ENCODE data around the gene UNCX.
"Not testable (repeated sequence)": the region's sequence is repeated elsewhere in the genome, so short reads cannot be mapped to it uniquely, and the experiment has no call there.

Gene UNCX

GRCh38 chr7:1274121-1274875 is 41.6 kb downstream of the UNCX start:
- DNase-seq (ENCODE audit: low read depth in 1 of 2, low spot score in 1 of 2): no peak

DNA sequence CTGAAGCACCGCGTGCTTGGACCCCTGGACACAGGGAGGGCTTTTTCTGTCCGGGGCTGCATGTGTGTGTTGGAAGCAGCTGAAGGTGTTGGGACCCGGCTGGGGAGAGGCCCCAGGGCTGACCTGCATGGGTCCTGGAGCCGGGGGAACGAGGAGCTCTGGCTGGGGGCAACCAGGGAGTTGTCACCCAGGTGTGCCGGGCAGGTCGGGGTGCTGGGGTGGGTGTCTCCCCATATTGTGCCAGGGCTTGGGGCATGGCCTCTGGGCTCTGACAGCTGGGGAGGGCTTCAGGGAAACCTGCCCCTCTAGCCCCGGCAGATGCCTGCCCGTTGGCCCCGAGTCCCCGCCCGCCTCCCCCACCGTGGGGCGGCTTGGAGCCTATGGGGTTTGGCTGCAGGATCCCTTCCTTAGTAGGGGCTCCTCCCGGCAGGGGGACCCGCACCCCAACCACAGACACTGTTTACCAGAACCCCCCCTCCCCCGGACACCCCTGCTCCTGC is 42.3 kb downstream of the UNCX start:
- DNase-seq (ENCODE audit: low read depth in 1 of 2, low spot score in 1 of 2): no peak

- no peak for DNase-seq (ENCODE audit: low read depth in 1 of 2, low spot score in 1 of 2)
These were observed 43.0 kb downstream of the UNCX start for GRCh38 chr7:1275451-1276381.

DNA sequence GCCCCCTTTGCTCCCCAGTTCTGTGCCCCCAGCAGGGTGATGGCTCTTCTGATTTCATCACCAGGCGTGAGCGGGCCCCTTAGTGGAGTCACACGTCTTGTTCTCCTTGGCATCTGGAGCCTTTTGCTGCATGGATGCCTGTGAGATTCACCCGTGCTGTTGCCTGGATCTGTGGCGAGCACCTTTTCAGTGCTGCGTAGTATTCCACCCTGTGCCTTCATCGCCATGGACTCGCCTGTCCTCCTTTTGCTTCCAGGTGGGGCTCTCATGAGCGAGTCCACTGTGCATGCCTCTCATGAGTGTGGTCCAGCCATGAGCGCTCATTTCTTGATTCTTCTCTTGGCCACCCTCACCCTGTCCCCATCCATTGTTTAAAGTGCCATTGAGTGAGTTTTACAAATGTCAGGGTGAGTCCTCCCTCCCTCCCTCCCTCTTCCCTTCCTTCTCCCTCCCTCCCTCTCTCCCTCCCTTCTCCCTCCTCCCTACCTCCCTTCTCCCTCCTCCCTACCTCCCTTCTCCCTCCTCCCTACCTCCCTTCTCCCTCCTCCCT is 44.0 kb downstream of the UNCX start:
- no peak for DNase-seq (ENCODE audit: low read depth in 1 of 2, low spot score in 1 of 2)

DNA sequence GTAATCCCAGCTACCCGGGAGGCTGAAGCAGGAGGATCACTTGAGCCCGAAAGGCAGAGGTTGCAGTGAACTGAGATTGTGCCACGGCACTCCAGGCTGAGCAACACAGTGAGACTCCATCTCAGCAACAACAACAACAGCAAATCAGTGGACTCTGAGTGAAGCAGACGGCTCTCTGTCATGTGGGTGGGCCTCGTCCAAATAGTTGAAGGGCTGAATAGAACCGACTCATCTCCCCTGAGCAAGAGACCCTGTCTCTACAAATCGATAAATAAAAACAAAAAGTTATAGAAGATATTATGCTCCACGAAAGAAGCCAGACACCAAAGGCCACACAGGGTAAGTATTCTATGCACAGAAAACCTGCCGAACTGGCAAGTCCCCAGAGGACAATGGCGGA is 45.9 kb downstream of the UNCX start:
- no peak for DNase-seq (ENCODE audit: low read depth in 1 of 2, low spot score in 1 of 2)

DNA sequence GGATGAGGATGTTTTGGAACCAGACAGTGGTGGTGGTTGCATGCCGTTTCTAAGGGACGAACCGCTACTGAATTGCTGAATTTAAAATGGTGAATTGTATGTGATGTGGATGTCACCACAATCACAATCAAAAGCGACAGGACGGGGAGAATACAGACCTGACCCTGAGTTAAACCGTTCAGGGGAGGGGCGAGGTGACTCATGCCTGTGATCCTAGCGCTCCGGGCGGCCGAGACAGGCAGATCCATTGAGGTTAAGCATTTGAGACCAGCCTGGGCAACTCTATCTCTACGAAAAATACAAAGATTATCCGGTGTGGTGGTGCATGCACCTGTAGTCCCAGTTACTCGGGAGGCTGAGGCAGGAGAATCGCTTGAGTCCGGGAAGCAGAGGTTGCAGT is 46.4 kb downstream of the UNCX start:
- no peak for DNase-seq (ENCODE audit: low read depth in 1 of 2, low spot score in 1 of 2)

DNA sequence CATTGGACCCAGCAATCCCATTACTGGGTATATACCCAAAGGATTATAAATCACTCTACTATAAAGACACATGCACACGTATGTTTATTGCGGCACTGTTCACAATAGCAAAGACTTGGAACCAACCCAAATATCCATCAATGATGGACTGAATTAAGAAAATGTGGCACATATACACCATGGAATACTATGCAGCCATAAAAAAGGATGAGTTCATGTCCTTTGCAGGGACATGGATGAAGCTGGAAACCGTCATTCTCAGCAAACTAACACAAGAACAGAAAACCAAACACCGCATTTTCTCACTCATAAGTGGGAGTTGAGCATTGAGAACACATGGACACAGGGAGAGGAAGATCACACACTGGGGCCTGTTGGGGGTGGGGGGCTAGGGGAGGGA is 47.2 kb downstream of the UNCX start:
- DNase-seq (ENCODE audit: low read depth in 1 of 2, low spot score in 1 of 2): not testable (repeated sequence)

DNA sequence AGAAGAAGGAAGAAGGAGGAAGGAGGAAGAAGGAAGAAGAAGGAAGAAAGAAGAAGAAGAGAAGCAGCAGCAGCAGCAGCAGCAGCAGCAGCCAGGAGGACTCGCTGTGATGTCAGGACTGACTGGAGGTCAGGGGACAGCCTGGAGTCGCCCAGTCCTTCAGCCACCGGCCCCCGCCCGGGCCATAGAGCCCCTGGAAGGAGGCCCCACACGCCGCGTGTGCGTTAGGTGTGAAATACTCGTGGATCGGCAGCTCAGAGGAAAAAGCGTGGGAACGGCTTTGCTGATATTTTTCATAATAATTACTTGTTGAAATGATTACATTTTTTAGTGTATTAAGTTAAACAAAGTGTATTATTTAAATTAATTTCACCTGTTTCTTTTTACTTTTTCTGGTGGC is 48.4 kb downstream of the UNCX start:
- no peak for DNase-seq (ENCODE audit: low read depth in 1 of 2, low spot score in 1 of 2)

DNA sequence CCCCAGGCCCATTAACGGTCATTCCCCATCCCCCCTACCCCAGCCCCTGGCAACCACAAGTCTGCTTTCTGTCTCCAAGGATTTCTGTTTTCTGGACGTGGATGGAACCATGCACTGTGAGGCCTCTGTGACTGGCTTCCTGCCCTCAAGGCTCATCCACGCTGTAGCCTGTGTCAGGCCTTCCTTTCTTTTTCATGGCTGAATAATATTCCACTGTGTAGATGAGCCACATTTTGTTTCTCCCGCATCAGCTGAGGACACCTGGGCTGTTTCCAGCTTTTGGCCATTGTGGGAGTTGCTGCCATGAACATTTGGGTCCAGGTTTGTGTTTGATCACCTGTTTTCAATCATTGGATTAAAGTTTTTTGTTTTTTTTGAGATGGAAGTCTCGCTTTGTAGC is 50.0 kb downstream of the UNCX start:
- DNase-seq (ENCODE audit: low read depth in 1 of 2, low spot score in 1 of 2): no peak

GRCh38 chr7:1283337-1283736 is 50.7 kb downstream of the UNCX start:
- DNase-seq (ENCODE audit: low read depth in 1 of 2, low spot score in 1 of 2): no peak

GRCh38 chr7:1283941-1284742 is 51.5 kb downstream of the UNCX start:
- no peak for DNase-seq (ENCODE audit: low read depth in 1 of 2, low spot score in 1 of 2)

- no peak for DNase-seq (ENCODE audit: low read depth in 1 of 2, low spot score in 1 of 2)
These were observed 52.2 kb downstream of the UNCX start for GRCh38 chr7:1284743-1285458.

DNA sequence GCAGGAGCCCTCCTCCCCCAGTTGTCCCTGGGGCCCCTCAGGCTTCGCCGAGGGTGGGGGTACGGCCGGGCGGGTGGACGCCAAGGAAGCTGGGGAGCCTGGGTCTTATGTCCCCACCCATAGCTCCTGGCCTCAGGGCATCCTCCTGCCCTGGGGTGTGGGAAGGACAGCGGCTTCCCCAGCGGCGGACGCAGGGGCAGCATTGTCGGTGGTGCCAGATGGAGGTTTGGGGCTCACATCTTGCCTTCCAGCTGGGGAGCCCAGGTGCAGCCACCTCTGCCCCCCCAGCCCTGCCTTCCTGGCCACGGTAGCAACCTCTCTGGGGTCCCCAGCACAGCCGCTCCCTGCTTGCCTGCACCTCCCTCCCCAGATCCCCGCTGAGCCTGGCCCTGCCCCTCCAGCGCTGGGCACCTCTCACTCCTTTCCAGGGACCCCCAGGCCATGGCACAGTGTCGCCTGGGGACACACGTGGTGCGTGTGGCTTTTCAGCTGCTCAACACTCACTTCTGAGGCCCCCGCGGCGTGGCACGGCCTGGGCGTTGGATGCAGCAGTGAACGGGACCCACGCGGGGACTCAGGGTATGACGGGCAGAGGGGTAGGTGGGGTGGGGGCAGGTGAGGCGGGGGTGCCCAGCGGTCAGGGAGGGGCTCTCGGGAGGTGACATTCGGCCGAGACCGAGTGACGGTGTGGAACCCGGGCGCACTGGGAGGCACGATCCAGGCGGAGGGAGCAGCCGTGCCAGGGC is 53.1 kb downstream of the UNCX start:
- DNase-seq (ENCODE audit: low read depth in 1 of 2, low spot score in 1 of 2): no peak

All from activated T-helper 1 cell treated with anti-CD3 and anti-CD28 coated beads, Interleukin-2, amount 50 U/mL, for 16 hours (primary cell).